Measurements from ENCODE around the gene MAN1A2.

The MAN1A2 gene

DNA sequence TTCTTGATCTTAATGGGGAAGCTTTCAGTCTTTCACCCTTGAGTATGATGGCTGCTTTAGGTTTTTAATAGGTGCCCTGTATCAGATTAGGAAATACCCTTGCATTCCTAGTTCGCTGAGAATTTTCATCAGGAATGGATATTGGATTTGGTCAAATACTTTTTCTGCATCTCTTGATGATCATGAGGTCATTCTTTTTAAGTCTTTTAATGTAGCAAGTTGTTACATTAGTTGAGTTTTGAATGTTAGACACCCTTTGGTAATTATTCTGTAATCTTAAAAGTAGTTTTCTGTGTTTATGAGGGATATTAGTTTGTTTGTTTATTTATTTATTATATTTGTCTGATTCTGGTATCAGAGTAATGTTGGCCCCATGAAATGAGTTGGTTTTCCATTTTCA lies 22.5 kb downstream of the MAN1A2 start:
- no peaks in the 10 kb centered on the region for H3K27me3 ChIP-seq (ENCODE audit: control insufficient read depth, insufficient read depth, low read length)
- H3K36me3 ChIP-seq (ENCODE audit: control insufficient read depth, insufficient read depth, low read length) = no peaks in the 10 kb centered on the region
- peaks cover 5% of the 10 kb centered on the region for H3K4me1 ChIP-seq (ENCODE audit: control insufficient read depth, insufficient read depth, low read length)

DNA sequence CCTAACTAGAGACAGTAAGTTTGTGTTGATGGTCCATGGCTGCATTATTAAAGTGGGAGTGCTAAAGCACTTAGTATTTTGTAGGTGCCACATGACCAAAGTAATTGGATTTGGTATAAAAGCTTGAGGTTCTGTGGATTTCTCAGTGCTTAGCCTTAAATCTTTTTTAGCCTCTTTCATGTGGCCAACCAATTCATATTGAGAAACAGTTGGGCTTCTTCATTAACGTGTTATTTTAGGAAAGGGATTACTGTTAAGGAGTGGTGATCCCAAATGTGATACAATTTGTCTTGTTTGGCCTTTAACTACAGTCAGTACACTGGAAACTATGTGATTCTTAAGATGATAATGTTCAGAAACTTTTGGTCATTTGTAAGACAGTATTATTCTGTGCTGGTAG lies 25.5 kb downstream of the MAN1A2 start:
- Histone ChIP-seq H3K27me3 (ENCODE audit: control insufficient read depth, insufficient read depth, low read length) (no peaks in the 10 kb centered on the region), H3K4me1 (ENCODE audit: control insufficient read depth, insufficient read depth, low read length) (peaks cover 5% of the 10 kb centered on the region)

More for the DNA sequence above, 22.5 kb downstream of the MAN1A2 start:
- no peak overlapping the region for H3K27ac ChIP-seq (ENCODE audit: low read depth, low read length)
- no peak overlapping the region for H3K9ac ChIP-seq (ENCODE audit: low read length)
- no peak overlapping the region for H3K4me3 ChIP-seq (ENCODE audit: low read length)

GRCh38 chr1:117396074-117396473 lies 28.8 kb downstream of the MAN1A2 start:
- H3K36me3 ChIP-seq (ENCODE audit: control insufficient read depth, insufficient read depth, low read length) = no peaks in the 10 kb centered on the region
- H3K9ac ChIP-seq (ENCODE audit: low read length) = no peak overlapping the region
- H3K27me3 ChIP-seq (ENCODE audit: control insufficient read depth, insufficient read depth, low read length) = no peaks in the 10 kb centered on the region
- no peak overlapping the region for H3K27ac ChIP-seq (ENCODE audit: low read depth, low read length)
- H3K4me3 ChIP-seq (ENCODE audit: low read length) = no peak overlapping the region
- peaks cover 5% of the 10 kb centered on the region for H3K4me1 ChIP-seq (ENCODE audit: control insufficient read depth, insufficient read depth, low read length)

More for the DNA sequence above, 25.5 kb downstream of the MAN1A2 start:
- Histone ChIP-seq H3K36me3 (ENCODE audit: control insufficient read depth, insufficient read depth, low read length) (no peaks in the 10 kb centered on the region), H3K4me3 (ENCODE audit: low read length) (no peak overlapping the region), H3K9ac (ENCODE audit: low read length) (no peak overlapping the region), H3K27ac (ENCODE audit: low read depth, low read length) (no peak overlapping the region)

DNA sequence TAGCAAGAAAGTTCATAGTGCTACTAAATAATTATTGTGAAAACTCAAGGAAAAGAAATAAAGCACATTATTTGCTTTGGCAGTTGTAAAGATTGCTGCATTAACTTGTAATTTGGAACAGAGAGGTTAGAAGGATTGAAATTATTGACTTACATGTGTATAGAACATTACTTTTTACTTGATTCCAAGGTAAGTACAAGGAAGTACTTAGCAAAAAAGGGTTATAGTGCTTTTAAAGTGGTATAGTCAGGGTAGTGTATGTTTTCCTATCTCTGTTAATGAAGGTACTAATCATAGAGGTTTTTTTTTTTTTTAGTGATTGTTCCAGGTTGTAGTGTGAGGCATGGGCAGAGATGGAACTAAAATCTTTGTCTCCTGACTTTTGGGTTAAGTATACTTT lies 29.4 kb downstream of the MAN1A2 start:
- Histone ChIP-seq H3K4me1 (ENCODE audit: control insufficient read depth, insufficient read depth, low read length) (peaks cover 5% of the 10 kb centered on the region), H3K36me3 (ENCODE audit: control insufficient read depth, insufficient read depth, low read length) (no peaks in the 10 kb centered on the region), H3K9ac (ENCODE audit: low read length) (no peak overlapping the region), H3K4me3 (ENCODE audit: low read length) (no peak overlapping the region), H3K27ac (ENCODE audit: low read depth, low read length) (no peak overlapping the region), H3K27me3 (ENCODE audit: control insufficient read depth, insufficient read depth, low read length) (no peaks in the 10 kb centered on the region)

- Histone ChIP-seq H3K4me3 (ENCODE audit: low read length) (no peak overlapping the region), H3K36me3 (ENCODE audit: control insufficient read depth, insufficient read depth, low read length) (no peaks in the 10 kb centered on the region), H3K4me1 (ENCODE audit: control insufficient read depth, insufficient read depth, low read length) (no peaks in the 10 kb centered on the region), H3K27me3 (ENCODE audit: control insufficient read depth, insufficient read depth, low read length) (no peaks in the 10 kb centered on the region), H3K27ac (ENCODE audit: low read depth, low read length) (no peak overlapping the region), H3K9ac (ENCODE audit: low read length) (no peak overlapping the region)
Observed at GRCh38 chr1:117398957-117399356, 31.7 kb downstream of the MAN1A2 start.

DNA sequence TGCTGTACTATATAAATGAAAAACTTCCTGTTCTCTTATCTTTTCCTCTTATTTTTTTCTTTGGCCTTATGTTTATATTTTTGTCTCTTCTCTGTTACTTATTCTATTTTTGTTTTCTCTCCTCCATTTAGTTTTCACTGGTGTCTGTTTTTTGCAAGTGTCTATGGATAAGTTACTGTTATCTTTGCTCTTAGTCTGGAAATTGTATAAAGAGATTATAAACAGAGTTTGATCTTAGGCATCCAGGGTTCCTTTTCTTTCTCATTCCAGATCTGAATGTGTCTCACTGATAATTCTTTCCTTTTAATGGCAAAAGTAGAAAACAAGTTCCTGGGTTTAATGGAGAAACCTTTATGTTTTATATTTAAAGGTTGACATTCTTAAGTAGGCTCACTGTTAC lies 34.5 kb downstream of the MAN1A2 start:
- Histone ChIP-seq H3K36me3 (ENCODE audit: control insufficient read depth, insufficient read depth, low read length) (no peaks in the 10 kb centered on the region), H3K4me1 (ENCODE audit: control insufficient read depth, insufficient read depth, low read length) (no peaks in the 10 kb centered on the region), H3K27me3 (ENCODE audit: control insufficient read depth, insufficient read depth, low read length) (no peaks in the 10 kb centered on the region), H3K9ac (ENCODE audit: low read length) (no peak overlapping the region), H3K4me3 (ENCODE audit: low read length) (no peak overlapping the region), H3K27ac (ENCODE audit: low read depth, low read length) (no peak overlapping the region)

- Histone ChIP-seq H3K9ac (ENCODE audit: low read length) (no peak overlapping the region), H3K4me1 (ENCODE audit: control insufficient read depth, insufficient read depth, low read length) (no peaks in the 10 kb centered on the region), H3K27ac (ENCODE audit: low read depth, low read length) (no peak overlapping the region), H3K36me3 (ENCODE audit: control insufficient read depth, insufficient read depth, low read length) (peaks cover 2% of the 10 kb centered on the region), H3K27me3 (ENCODE audit: control insufficient read depth, insufficient read depth, low read length) (no peaks in the 10 kb centered on the region), H3K4me3 (ENCODE audit: low read length) (no peak overlapping the region)
Observed at GRCh38 chr1:117403597-117403996, 36.3 kb downstream of the MAN1A2 start.

GRCh38 chr1:117405042-117405441 lies 37.8 kb downstream of the MAN1A2 start:
- Histone ChIP-seq H3K27ac (ENCODE audit: low read depth, low read length) (no peak overlapping the region), H3K36me3 (ENCODE audit: control insufficient read depth, insufficient read depth, low read length) (peaks cover 2% of the 10 kb centered on the region), H3K27me3 (ENCODE audit: control insufficient read depth, insufficient read depth, low read length) (no peaks in the 10 kb centered on the region), H3K4me1 (ENCODE audit: control insufficient read depth, insufficient read depth, low read length) (no peaks in the 10 kb centered on the region), H3K4me3 (ENCODE audit: low read length) (no peak overlapping the region), H3K9ac (ENCODE audit: low read length) (no peak overlapping the region)

- Histone ChIP-seq H3K4me1 (ENCODE audit: control insufficient read depth, insufficient read depth, low read length) (no peaks in the 10 kb centered on the region), H3K27ac (ENCODE audit: low read depth, low read length) (no peak overlapping the region), H3K36me3 (ENCODE audit: control insufficient read depth, insufficient read depth, low read length) (peaks cover 4% of the 10 kb centered on the region), H3K27me3 (ENCODE audit: control insufficient read depth, insufficient read depth, low read length) (no peaks in the 10 kb centered on the region), H3K9ac (ENCODE audit: low read length) (no peak overlapping the region), H3K4me3 (ENCODE audit: low read length) (no peak overlapping the region)
Observed at GRCh38 chr1:117412472-117412871, 45.2 kb downstream of the MAN1A2 start.

GRCh38 chr1:117413412-117413811 lies 46.2 kb downstream of the MAN1A2 start:
- Histone ChIP-seq H3K4me1 (ENCODE audit: control insufficient read depth, insufficient read depth, low read length) (no peaks in the 10 kb centered on the region), H3K27me3 (ENCODE audit: control insufficient read depth, insufficient read depth, low read length) (no peaks in the 10 kb centered on the region), H3K36me3 (ENCODE audit: control insufficient read depth, insufficient read depth, low read length) (peaks cover 2% of the 10 kb centered on the region), H3K27ac (ENCODE audit: low read depth, low read length) (no peak overlapping the region), H3K9ac (ENCODE audit: low read length) (no peak overlapping the region), H3K4me3 (ENCODE audit: low read length) (no peak overlapping the region)

DNA sequence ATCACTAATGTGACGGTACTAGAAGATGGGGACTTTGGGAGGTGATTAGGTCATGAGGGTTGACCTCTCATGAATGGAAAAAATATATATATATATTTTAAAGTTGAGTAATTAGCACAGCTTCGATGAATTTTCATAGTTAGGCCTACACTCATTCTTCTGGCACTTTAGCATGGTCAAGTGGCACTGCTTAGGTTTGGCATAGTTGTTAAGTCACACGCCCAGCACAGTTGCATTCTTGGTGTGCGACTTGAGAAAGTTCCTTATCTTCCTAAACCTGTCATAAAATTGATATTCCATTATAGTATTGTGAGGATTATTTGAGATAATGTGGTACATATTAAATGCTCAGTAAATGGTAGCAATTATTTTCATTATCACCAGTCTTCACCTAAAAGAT lies 47.7 kb downstream of the MAN1A2 start:
- H3K27me3 ChIP-seq (ENCODE audit: control insufficient read depth, insufficient read depth, low read length) = no peaks in the 10 kb centered on the region
- no peak overlapping the region for H3K9ac ChIP-seq (ENCODE audit: low read length)
- no peak overlapping the region for H3K4me3 ChIP-seq (ENCODE audit: low read length)
- H3K27ac ChIP-seq (ENCODE audit: low read depth, low read length) = no peak overlapping the region
- peaks cover 2% of the 10 kb centered on the region for H3K36me3 ChIP-seq (ENCODE audit: control insufficient read depth, insufficient read depth, low read length)
- H3K4me1 ChIP-seq (ENCODE audit: control insufficient read depth, insufficient read depth, low read length) = no peaks in the 10 kb centered on the region

GRCh38 chr1:117416004-117416403 lies 48.8 kb downstream of the MAN1A2 start:
- no peaks in the 10 kb centered on the region for H3K4me1 ChIP-seq (ENCODE audit: control insufficient read depth, insufficient read depth, low read length)
- H3K4me3 ChIP-seq (ENCODE audit: low read length) = no peak overlapping the region
- no peak overlapping the region for H3K9ac ChIP-seq (ENCODE audit: low read length)
- H3K36me3 ChIP-seq (ENCODE audit: control insufficient read depth, insufficient read depth, low read length) = peaks cover 2% of the 10 kb centered on the region
- H3K27me3 ChIP-seq (ENCODE audit: control insufficient read depth, insufficient read depth, low read length) = no peaks in the 10 kb centered on the region
- H3K27ac ChIP-seq (ENCODE audit: low read depth, low read length) = no peak overlapping the region

GRCh38 chr1:117416546-117417125 lies 49.4 kb downstream of the MAN1A2 start:
- Histone ChIP-seq H3K27me3 (ENCODE audit: control insufficient read depth, insufficient read depth, low read length) (no peaks in the 10 kb centered on the region), H3K4me1 (ENCODE audit: control insufficient read depth, insufficient read depth, low read length) (no peaks in the 10 kb centered on the region), H3K4me3 (ENCODE audit: low read length) (no peak overlapping the region), H3K27ac (ENCODE audit: low read depth, low read length) (no peak overlapping the region), H3K9ac (ENCODE audit: low read length) (no peak overlapping the region), H3K36me3 (ENCODE audit: control insufficient read depth, insufficient read depth, low read length) (peaks cover 2% of the 10 kb centered on the region)
